Right renal cortex interstitium (tissue), 3 donors: ENCODE results near the gene TTC33. TPM values are rescaled to one million over a fixed set of nuclear protein-coding genes. Genes with fewer than 3 reads are reported as not detected.
"Not testable (repeated sequence)": the region's sequence is repeated elsewhere in the genome, so short reads cannot be mapped to it uniquely, and the experiment has no call there.

Experiments used
- DNase-seq, 3 donors: peaks; one replicate each; pipeline ENCODE4 v3.0.0-alpha.2; 2013; ENCODE audit warnings: low read depth in 3 of 3, low spot score in 2 of 3
- polyA plus RNA-seq, 3 donors: library from polyadenylated mRNA; unstranded; fragments of 120-200 nt; gene quantifications; one replicate each; pipeline ENCODE4 v1.2.1, GENCODE V29; 2013; ENCODE audit not compliant: insufficient read length in 3 of 3

TTC33 gene
- polyA plus RNA-seq, 3 donors, result 40.4 to 44.8 (median 44.1) TPM

DNA sequence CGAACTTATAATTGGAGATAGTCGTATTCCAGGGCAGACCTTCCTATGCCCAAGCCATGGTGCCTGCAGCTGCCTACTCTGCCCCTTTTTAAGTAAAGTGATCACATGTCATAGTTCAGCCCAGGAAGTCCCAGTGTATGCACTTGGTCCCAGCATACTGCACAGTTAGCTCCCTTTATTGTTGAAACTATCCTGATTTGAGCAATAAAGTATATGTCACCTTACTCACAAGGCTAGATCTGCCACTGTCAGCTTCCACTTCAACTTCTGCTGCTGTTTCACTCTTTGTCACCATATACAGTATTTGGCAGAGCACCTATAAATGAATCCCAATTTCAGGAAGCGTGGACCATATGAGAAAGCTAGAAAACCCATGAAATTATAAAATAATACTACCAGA, 179.8 kb downstream of the TTC33 start:
- no peak for DNase-seq

DNA sequence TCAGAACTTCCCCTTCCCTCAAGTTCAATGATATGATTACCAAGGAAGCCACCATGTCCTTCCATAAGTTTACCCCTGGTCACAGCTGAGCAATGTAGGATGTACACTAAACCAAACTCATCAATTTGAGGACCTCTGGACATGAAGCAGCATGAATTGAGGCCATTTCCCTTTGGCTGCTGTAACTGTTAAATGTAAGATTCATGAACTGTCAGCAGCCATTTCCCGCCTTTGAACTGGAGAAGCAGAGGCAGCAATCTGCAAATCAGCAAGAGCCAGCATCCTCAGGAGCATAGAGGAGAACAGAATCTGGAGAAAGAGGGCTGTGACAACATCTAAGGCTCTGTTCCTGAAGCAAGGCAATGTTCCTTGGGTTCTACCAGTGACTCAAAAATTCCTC, 180.3 kb downstream of the TTC33 start:
- DNase-seq, result no peak

DNA sequence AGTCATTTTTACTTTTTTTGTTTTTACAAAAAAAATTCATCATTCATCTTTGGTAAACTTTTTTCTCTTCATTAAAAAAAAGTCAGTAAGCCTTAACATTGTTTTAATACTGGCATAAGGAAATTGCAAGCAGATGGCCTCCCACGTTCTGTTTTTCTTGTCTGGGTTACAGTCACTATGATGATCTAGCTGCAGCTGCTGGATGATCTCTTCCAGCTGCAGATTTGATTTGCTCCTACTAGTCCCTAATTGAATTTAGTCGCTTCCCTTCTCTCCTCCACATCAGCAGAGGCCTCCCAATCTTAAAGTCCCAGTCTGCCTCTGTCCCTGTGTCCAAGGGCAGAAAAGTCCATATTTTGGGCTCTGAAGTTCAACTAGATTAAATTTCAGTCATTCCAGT, 182.8 kb downstream of the TTC33 start:
- DNase-seq, result peak in 1 of 3 donors; percentile 33

DNA sequence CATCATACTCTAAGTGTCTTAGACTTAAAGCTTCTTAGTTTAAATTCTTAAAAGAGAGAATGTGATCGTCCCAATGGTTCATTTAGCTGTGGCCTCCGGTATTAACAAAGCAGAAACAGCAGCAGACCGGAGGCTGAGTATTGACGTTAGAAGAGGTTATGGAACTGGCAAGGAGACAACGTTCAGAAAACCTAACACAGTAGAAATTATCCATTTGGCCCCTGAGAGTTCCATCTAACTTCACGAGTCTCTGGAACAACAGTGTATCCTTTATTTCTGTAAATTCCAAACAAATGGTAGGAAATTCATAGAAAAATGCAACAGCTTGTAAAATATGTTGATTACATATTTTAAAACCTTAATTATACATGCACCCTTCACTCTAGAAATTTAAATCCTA, 183.4 kb downstream of the TTC33 start:
- DNase-seq, result no peak

DNA sequence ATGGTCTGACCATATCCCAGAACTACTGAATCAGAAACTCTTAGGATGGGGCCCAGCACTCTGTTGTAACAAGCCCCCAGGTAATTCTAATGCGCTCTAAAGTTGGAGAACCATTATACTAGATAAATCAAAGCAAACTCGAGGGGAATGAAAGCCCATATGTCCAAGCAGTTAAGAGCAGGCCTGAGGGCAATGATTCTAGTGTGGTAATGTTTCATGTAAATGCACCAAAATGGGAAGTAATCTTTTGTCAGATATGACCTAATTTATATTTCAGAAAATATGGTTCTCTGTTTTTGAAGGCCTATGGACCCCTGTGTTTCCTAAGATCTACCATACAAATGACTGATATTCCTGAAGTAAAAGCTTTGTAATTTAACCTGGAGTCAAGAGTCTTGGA, 184.0 kb downstream of the TTC33 start:
- no peak for DNase-seq

DNA sequence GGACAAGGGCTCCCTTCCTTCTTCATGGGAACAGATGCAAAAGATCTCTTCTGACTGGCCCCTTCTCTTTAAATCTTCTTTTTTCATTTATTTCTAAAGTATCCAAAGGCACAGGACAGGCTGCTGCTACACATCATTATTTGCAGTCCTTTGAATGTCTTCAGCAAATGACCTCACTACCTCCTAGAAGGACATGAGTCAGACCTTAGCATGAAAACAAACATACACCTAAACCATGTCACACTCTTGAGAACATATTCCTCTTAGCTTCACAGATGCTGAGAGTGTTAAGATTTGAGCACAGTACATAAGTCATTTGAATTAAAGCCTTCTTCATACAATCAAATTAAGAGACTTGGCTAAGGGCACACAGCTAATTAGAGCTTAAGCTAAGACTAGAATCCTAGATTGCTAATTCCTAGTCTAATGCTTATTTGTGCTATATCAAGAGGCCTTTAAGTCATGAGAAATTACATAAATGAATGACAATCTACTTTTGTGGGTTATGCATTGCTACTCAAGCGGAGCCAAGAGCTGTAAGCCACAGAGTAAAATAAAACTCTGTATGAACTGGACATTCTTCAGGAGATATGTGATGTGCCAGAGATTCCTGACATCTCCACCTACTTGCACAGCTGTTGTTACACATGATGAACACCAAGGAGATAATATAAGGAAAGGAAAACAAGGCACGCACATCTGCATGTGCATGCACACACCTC, 185.2 kb downstream of the TTC33 start:
- no peak for DNase-seq

DNA sequence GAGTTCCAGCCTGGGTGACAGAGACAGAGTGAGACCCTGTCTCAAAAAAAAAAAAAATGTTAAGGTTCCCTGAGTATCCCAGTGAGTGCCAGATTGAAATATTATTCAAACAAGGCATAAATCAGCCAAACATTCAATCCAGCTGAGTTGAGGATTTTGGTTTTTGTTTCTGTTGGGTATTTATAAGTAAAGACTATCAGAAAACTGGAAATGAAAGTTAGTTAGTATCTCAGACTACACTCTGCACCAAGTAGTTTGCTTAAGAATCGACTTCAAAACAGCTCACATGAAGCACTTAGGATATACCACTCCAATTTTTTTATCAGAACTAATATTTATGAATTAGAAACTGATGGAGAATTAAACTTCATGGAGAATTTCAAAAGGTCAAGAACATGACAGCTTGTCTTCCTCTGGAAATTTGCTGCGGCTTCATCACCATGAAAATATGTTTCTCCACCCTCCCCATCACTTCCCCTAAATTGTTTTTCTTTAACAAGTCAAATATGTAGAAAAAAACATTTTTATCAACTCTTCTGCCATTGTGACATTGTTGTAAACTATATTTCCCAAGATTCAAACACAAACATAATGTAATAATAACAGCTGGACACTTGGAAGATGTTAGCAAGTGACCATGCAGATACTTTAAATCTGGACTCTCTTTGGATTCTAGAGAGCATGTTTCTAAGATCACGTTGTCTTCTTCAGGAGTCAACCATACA, 186.1 kb downstream of the TTC33 start:
- DNase-seq, result no peak

DNA sequence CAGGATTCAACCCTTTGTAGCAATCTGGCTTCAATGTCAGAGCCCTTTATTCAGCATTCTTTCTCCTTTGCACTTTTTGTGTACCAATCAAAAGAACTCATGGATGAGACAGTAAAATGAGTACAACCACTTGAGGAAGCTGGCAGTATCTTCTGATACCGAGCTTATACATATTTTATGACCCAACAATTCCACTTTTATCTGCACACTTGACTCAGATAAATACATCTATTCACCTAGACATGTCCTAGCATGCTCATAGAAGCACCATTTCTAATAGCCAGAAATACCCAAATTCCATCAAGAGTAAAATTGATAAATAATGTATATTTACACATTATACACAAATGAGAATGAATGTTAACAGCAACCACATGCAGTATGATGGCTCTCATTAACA, 187.2 kb downstream of the TTC33 start:
- DNase-seq, result no peak

DNA sequence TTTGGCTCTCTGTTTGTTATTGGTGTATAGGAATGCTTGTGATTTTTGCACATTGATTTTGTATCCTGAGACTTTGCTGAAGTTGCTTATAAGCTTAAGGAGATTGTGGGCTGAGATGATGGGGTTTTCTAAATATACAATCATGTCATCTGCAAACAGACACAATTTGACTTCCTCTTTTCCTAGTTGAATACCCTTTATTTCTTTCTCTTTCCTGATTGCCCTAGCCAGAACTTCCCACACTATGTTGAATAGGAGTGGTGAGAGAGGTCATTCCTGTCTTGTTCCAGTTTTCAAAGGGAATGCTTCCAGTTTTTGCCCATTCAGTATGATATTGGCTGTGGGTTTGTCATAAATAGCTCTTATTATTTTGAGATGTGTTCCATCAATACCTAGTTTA, 192.6 kb downstream of the TTC33 start:
- DNase-seq, result not testable (repeated sequence)

DNA sequence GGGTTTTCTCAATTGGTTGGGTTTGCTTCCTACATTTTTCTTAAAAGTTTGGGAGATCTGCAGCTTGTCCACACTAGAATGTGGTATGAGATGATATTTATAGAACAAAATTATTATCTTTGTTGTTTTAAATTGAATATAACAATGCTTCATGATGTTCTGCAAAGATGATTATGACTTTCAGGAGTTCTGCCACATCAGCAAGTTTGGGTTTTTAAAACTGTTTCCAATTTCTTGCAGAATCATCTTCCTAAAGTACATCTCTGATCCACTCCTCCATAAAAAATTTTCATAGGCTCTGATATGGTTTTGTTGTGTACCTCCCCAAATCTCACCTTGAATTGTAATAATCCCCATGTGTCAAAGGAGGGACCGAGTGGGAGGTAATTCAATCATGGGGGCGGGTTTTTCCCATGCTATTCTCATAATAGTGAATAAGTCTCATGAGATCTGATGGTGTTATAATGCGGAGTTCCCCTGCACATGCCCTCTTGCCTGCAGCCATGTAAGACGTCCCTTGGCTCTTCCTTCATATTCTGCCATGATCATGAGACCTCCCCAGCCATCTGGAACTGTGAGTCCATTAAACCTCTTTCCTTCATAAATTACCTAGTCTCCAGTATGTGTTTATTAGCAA, 195.2 kb downstream of the TTC33 start:
- no peak for DNase-seq

DNA sequence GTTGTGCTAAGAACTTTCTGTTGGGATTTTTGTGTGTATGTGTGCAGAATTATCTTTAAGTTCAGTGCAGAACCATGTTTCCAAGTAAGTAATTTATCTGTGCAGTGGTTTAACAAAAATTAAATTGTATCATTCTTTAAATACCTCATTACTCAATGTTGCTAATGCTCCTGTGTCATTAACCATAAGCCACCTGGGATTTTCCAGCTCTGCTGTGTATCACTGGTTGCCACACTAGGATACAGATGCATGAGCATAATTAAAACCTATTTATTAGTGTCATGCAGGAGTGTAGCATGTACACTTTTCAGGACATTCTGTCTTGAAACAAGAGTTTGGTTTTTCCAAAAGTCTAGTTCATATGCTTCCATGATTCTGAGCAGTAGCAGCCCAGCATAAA, 196.5 kb downstream of the TTC33 start:
- DNase-seq, result no peak

DNA sequence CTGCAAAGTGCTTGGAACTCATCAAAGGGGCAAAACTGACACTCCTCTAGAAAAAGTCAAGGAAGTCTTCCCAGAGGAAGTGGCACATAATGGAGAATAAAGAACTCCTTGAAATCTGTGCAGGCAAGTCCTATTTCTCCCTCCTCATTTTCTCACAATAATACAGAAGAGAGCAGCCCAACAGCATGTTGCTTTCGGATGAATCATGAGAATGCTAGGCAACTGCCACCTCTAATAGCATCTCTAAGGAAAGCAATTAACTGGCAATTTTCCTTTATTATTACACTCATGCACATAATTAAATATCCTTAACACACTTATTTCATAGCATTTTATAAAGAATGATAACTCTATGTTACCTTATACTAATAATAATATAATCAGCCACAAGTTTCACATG, 198.3 kb downstream of the TTC33 start:
- no peak for DNase-seq

DNA sequence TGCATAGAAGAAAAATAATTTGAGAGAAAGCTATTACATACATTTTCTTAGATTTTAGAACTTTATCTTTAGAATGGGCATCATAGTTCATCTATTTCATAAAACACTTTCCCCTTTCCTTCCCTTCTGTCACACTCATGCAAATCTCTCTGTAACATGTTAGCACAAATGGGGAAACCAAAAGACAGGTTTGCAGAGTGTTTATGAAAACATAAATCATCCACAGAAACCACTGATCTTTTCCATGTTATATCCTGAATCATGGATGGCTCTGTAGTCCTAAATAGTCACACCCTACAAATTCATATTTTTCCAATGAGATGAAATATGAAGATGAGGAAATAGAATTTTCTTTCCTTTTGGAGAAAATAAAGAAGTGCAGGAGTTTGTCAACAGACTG, 198.9 kb downstream of the TTC33 start:
- no peak for DNase-seq

DNA sequence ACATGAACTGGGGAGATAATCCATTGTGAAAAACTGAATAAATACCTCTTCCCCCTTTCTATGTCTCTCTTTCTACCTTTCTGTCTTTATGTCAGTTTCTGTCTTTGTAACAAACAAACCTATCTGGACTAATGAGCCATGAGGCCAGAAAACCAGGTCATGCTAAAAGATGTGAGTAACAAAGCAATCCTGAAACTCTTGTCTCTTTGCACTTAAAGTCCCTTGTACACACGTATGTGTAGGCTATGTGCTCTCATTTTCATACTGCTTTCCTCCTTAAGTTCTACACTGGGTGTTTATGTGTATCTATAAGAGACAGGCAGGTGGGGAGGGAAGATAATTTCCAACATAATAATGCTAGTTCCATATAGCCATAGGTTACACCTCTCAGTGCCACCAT, 199.9 kb downstream of the TTC33 start:
- no peak for DNase-seq

DNA sequence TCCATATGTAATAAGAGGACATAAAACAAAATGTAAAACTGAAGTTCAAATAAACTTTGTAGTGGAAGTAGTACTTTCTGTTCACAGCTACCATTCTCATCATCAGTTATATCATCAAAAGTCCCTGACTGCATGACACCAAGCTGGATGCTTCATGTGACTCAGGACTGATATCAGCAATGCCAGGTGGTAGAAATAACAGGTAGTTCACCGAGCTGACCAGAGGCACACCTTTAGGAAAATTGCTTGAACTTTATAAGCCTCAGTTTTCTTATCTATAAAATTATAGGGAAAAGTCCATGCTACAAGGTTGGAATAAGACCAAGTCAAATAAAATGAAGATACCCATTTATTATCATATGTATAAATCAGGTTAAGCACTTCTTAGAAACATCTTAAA, 200.9 kb downstream of the TTC33 start:
- DNase-seq, result no peak

DNA sequence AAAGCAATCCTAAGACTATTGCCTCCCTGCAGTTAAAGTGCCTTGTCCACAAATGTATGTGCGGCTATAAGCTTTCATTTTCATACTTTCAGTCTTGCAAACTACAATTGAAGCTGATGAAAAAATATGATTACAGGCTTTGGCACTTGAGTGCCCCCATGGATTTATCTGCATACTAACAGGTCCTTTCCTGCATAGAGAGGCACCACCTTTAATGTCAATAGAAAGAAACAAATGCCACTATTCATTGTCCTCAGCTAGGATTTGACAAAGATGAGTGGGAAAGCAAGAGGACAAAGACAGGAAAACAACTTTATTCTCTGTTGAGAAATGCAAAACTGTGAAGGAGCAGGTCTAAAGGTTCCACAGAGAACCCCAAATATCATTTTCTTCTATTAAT, 201.7 kb downstream of the TTC33 start:
- no peak for DNase-seq

DNA sequence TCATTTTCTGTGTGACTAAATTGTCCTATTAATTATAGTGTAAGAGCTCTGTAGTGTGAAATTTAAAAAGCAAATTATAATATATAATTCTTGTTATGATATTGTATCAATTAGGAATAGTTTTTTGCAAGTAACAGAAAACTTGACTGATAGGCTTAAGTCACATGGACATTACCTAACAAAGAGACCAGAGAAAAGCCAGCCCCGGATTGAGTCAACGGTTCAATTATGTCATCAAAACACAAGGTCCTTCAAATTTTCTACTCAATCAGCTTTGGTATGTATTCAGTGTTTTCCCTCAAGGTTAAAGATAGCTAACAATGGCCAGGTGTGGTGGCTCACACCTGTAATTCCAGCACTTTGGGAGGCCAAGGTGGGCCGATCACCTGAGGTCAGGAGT, 202.8 kb downstream of the TTC33 start:
- no peak for DNase-seq

DNA sequence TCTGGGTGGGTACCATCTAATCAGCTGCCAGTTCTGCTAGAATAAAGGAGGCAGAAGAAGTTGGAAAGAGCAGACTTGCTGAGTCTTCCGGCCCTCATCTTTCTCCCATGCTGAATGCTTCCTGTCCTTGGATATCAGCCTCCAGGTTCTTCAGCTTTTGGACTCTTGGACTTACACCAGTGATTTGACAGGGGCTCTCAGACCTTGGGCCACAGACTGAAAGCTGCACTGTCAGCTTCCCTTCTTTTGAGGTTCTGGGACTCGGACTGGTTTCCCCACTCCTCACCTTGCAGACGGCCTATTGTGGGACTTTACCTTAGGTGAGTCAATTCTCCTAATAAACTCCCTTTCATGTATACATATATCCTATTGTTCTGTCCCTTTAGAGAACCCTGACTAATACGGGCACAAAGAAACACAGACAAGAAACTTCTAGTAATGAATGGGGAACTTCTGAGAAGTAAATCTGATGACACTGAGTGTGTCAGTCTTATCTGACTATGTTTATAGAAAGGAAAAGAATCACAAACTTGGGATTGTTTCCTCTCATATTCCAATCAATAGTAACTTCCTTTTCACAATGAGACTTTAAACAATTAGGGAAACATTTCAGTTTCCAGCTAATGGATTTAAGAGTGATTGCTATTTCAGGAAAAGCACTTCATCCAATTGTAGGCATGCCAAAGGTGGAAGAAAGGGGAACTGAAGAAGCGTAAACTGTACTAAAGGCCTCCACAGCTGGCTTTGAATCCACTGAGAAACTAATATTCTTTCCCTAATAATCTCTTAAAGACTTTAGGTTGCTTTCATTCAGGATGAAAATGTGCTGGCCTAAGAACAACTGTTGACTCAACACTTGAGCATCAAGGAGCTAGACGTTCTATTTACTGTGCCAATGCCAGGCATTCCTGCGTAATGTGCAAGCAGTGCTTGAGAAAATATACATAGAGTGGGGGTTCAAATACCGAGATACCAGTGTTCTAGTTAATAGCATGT, 204.0 kb downstream of the TTC33 start:
- DNase-seq, result no peak

DNA sequence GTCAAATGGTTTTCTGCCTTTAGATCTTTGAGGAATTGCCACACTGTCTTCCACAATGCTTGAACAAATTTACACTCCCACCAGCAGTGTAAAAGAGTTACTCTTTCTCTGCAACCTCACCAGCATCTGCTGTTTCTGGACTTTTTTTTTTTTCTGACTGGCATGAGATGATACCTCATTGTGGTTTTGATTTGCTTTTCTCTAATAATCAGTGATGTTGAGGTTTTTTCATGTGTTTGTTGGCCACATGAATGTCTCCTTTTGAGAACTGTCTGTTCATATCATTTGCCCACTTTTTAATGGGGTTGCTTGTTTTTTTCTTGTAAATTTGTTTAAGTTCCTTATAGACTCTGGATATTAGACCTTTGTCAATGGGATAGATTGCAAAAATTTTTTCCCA, 205.3 kb downstream of the TTC33 start:
- DNase-seq, result no peak

DNA sequence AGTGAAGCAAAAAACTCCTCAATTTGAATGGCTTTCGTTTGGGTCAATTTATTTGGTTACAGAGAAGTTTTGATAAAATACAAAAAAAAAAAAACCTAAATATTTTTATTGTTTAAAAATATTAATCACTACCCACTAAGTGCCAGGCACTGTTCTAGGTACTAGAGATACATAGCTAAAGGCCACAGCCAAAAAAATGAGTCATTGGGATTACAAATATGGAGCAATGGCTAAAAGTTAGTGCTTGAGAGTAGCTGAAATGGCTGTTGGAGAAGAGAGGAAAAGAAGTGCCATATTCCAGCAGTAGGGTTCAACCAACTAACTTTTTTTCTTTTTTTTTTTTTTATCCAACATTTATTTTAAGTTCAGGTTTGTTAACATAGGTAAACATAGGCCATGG, 206.1 kb downstream of the TTC33 start:
- no peak for DNase-seq
